GM21528 (cell line): ENCODE data around the gene STAC3.

Experiments
- ATAC-seq: cut with Tn5 transposase; IDR thresholded peaks from one replicate; pipeline ENCODE4 v1.9.1; 2021; ENCODE audit warnings: mild to moderate bottlenecking, moderate library complexity; ENCODE audit not compliant: unreplicated experiment, low FRiP score

Gene STAC3

GRCh38 chr12:57196956-57197355 lies 54.0 kb downstream of the STAC3 start:
- ATAC-seq: no peak

- no peak for ATAC-seq
Measured at GRCh38 chr12:57196439-57196838, 54.5 kb downstream of the STAC3 start.

- no peak for ATAC-seq
Measured at GRCh38 chr12:57195611-57196371, 55.2 kb downstream of the STAC3 start.

- no peak for ATAC-seq
Measured at GRCh38 chr12:57195186-57195585, 55.8 kb downstream of the STAC3 start.

- no peak for ATAC-seq
Measured at GRCh38 chr12:57194253-57194652, 56.7 kb downstream of the STAC3 start.

- ATAC-seq: no peak
Measured at GRCh38 chr12:57193706-57194245, 57.2 kb downstream of the STAC3 start.
